Activated T-helper 2 cell treated with anti-CD3 and anti-CD28 coated beads, Interferon-gamma antibody, Interleukin-2, Interleukin-4, amounts not matched to agents 10 μg/mL and 5 μg/mL and 100 μg/mL, durations not matched to agents 14 hours and 24 hours and 36 hours (primary cell): ENCODE measurements around the gene PXDN. TPM values are rescaled to one million over a fixed set of nuclear protein-coding genes. Genes with fewer than 3 reads are reported as not detected.
"Not testable (repeated sequence)": the region's sequence is repeated elsewhere in the genome, so short reads cannot be mapped to it uniquely, and the experiment has no call there.

ENCODE experiments used
- DNase-seq: peaks from one replicate; pipeline ENCODE4 v3.0.0; 2021; ENCODE audit warnings: low spot score
- H3K27ac Mint-ChIP-seq: one replicate; pipeline ENCODE4 v1.8.0; 2021; ENCODE audit warnings: mixed read lengths
- H3K27me3 Mint-ChIP-seq: one replicate; pipeline ENCODE4 v1.8.0; 2021; ENCODE audit warnings: low read depth, mixed read lengths
- H3K36me3 Mint-ChIP-seq: one replicate; pipeline ENCODE4 v1.8.0; 2021; ENCODE audit warnings: low read depth, mixed read lengths
- H3K4me1 Mint-ChIP-seq: one replicate; pipeline ENCODE4 v1.8.0; 2021; ENCODE audit warnings: low read depth, mixed read lengths
- H3K4me3 Mint-ChIP-seq: one replicate; pipeline ENCODE4 v1.8.0; 2021; ENCODE audit warnings: low read depth, mild to moderate bottlenecking, moderate library complexity, mixed read lengths
- H3K9me3 Mint-ChIP-seq: one replicate; pipeline ENCODE4 v1.8.0; 2021; ENCODE audit warnings: mixed read lengths
- intact Hi-C: fragments of 100-400 bp; cut with micrococcal nuclease; formaldehyde crosslinking; loops from one replicate; pipeline ENCODE4 v1.15.1; 2023
- total RNA-seq: library from RNA; stranded (reverse); gene quantifications from 2 replicates; pipeline ENCODE4 v1.2.3, GENCODE V29; 2022

The PXDN gene
- total RNA-seq, 1 donor from 2014 or later = 2.0 TPM

DNA sequence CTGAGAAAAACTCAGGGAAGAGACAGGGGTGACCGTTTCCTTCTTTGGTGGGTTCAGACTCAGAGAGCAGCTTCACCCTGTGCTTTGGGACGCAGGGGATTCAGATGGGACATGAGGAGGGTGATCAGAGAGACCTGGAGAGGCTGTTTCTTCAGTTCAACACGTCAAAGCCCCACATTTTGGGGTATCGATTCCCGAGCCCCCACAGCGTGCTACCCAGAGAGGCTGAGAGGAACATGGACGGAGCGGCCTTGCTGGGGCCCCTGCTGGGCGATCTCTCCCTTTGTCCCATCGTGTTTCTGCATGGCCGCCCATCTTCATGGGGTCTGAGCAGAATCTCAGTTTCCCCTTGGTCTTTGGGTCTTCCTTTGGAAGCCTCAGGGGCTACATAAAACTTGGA, 38.2 kb upstream of the PXDN start:
- Mint-ChIP-seq H3K36me3 (no peaks in the 10 kb centered on the region), H3K9me3 (no peaks in the 10 kb centered on the region), H3K4me3 (no peak overlapping the region), H3K27me3 (peaks cover 2% of the 10 kb centered on the region), H3K4me1 (peaks cover 3% of the 10 kb centered on the region), H3K27ac (peak overlapping the region; percentile 6)
- no peak for DNase-seq
- intact Hi-C loops = no loop called here

- intact Hi-C loops = no loop called here
- Mint-ChIP-seq H3K36me3 (no peaks in the 10 kb centered on the region), H3K27me3 (peaks cover 2% of the 10 kb centered on the region), H3K9me3 (no peaks in the 10 kb centered on the region), H3K27ac (peak overlapping the region; percentile 45), H3K4me3 (peak overlapping the region; percentile 30), H3K4me1 (peaks cover 3% of the 10 kb centered on the region)
- DNase-seq = peak; percentile 20
Observed at GRCh38 chr2:1781291-1782080, 37.2 kb upstream of the PXDN start.

GRCh38 chr2:1780693-1781092, 36.4 kb upstream of the PXDN start:
- no peak for DNase-seq
- no peaks in the 10 kb centered on the region for H3K36me3 Mint-ChIP-seq
- H3K4me3 Mint-ChIP-seq = no peak overlapping the region
- intact Hi-C loops = no loop called here
- H3K4me1 Mint-ChIP-seq = peaks cover 3% of the 10 kb centered on the region
- H3K9me3 Mint-ChIP-seq = no peaks in the 10 kb centered on the region
- H3K27ac Mint-ChIP-seq = no peak overlapping the region
- H3K27me3 Mint-ChIP-seq = peaks cover 2% of the 10 kb centered on the region

- H3K36me3 Mint-ChIP-seq, H3K27me3 Mint-ChIP-seq, intact Hi-C loops, H3K4me1 Mint-ChIP-seq, DNase-seq, H3K27ac Mint-ChIP-seq, H3K9me3 Mint-ChIP-seq: not testable (repeated sequence)
- H3K4me3 Mint-ChIP-seq = peak overlapping the region; percentile 7
Observed at GRCh38 chr2:1780054-1780453, 35.7 kb upstream of the PXDN start.

DNA sequence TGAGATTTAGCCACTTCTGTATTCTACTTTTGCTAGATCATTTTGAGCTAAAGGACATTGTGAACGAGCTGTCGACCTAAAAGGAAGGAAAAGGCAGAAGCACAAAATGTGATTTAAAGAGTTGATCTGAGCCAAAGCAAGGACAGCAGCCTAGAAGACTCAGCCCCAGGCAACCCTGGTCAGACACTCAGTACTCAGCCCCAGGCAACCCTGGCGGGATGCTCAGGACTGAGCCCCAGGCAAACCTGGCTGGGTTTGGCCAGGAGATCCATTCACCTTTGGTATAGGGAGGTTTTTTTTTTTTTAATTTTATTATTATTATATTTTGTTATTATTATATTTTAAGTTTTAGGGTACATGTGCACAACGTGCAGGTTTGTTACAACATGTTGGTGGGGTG, 34.3 kb upstream of the PXDN start:
- Mint-ChIP-seq H3K9me3 (no peaks in the 10 kb centered on the region), H3K27me3 (no peaks in the 10 kb centered on the region)

GRCh38 chr2:1777781-1778180, 33.5 kb upstream of the PXDN start:
- no peak for DNase-seq
- H3K27me3 Mint-ChIP-seq = no peaks in the 10 kb centered on the region
- no peaks in the 10 kb centered on the region for H3K36me3 Mint-ChIP-seq
- H3K4me1 Mint-ChIP-seq = peaks cover 3% of the 10 kb centered on the region
- H3K9me3 Mint-ChIP-seq = no peaks in the 10 kb centered on the region
- H3K27ac Mint-ChIP-seq = no peak overlapping the region
- no peak overlapping the region for H3K4me3 Mint-ChIP-seq
- intact Hi-C loops = no loop called here

More for the DNA sequence above, 34.3 kb upstream of the PXDN start:
- DNase-seq = no peak
- H3K36me3 Mint-ChIP-seq = no peaks in the 10 kb centered on the region
- H3K4me3 Mint-ChIP-seq = no peak overlapping the region
- peaks cover 3% of the 10 kb centered on the region for H3K4me1 Mint-ChIP-seq
- no peak overlapping the region for H3K27ac Mint-ChIP-seq
- intact Hi-C loops = no loop called here

- H3K4me3 Mint-ChIP-seq = no peak overlapping the region
- no peaks in the 10 kb centered on the region for H3K36me3 Mint-ChIP-seq
- no peaks in the 10 kb centered on the region for H3K27me3 Mint-ChIP-seq
- DNase-seq = no peak
- H3K9me3 Mint-ChIP-seq = no peaks in the 10 kb centered on the region
- H3K4me1 Mint-ChIP-seq = peaks cover 3% of the 10 kb centered on the region
- H3K27ac Mint-ChIP-seq = no peak overlapping the region
- intact Hi-C loops = no loop called here
Observed at GRCh38 chr2:1777156-1777555, 32.8 kb upstream of the PXDN start.

- no peaks in the 10 kb centered on the region for H3K9me3 Mint-ChIP-seq
- no peaks in the 10 kb centered on the region for H3K4me1 Mint-ChIP-seq
- no peak for DNase-seq
- intact Hi-C loops = no loop called here
- H3K27me3 Mint-ChIP-seq = no peaks in the 10 kb centered on the region
- H3K27ac Mint-ChIP-seq = no peak overlapping the region
- no peaks in the 10 kb centered on the region for H3K36me3 Mint-ChIP-seq
- H3K4me3 Mint-ChIP-seq = no peak overlapping the region
Observed at GRCh38 chr2:1775511-1776035, 31.3 kb upstream of the PXDN start.

DNA sequence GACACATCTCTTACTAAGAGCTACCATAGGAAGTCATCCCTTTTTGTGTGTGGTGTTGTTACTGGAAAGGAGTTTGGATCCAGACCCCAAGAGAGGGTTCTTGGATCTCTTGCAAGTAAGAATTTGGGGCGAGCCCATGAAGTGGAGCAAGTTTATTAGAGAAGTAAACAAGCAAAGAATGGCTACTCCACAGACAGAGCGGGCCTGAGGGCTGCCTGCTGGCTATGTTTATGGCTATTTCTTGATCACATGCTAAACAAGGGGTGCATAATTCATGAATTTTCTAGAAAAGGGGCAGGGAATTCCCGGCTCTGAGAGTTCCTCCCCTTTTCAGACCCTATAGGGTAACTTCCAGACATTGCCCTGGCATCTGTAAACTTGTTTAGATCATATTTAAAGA, 30.6 kb upstream of the PXDN start:
- intact Hi-C loops = no loop called here
- Mint-ChIP-seq H3K36me3 (no peaks in the 10 kb centered on the region), H3K4me1 (no peaks in the 10 kb centered on the region), H3K27me3 (no peaks in the 10 kb centered on the region), H3K4me3 (no peak overlapping the region), H3K9me3 (no peaks in the 10 kb centered on the region), H3K27ac (no peak overlapping the region)
- DNase-seq = no peak

- DNase-seq = no peak
- no peak overlapping the region for H3K4me3 Mint-ChIP-seq
- no peaks in the 10 kb centered on the region for H3K9me3 Mint-ChIP-seq
- no peak overlapping the region for H3K27ac Mint-ChIP-seq
- intact Hi-C loops = no loop called here
- H3K27me3 Mint-ChIP-seq = no peaks in the 10 kb centered on the region
- H3K4me1 Mint-ChIP-seq = no peaks in the 10 kb centered on the region
- no peaks in the 10 kb centered on the region for H3K36me3 Mint-ChIP-seq
Observed at GRCh38 chr2:1773883-1774282, 29.6 kb upstream of the PXDN start.

- intact Hi-C loops = no loop called here
Observed at GRCh38 chr2:1772471-1773267, 28.4 kb upstream of the PXDN start.

GRCh38 chr2:1771626-1772280, 27.4 kb upstream of the PXDN start:
- intact Hi-C loops = no loop called here
- no peak for DNase-seq
- H3K4me1 Mint-ChIP-seq = no peaks in the 10 kb centered on the region
- H3K4me3 Mint-ChIP-seq = no peak overlapping the region
- no peak overlapping the region for H3K27ac Mint-ChIP-seq
- H3K27me3 Mint-ChIP-seq = no peaks in the 10 kb centered on the region
- no peaks in the 10 kb centered on the region for H3K9me3 Mint-ChIP-seq
- H3K36me3 Mint-ChIP-seq = no peaks in the 10 kb centered on the region

More at GRCh38 chr2:1772471-1773267, 28.4 kb upstream of the PXDN start:
- no peak overlapping the region for H3K27ac Mint-ChIP-seq
- H3K27me3 Mint-ChIP-seq = no peaks in the 10 kb centered on the region
- no peak for DNase-seq
- H3K9me3 Mint-ChIP-seq = no peaks in the 10 kb centered on the region
- H3K36me3 Mint-ChIP-seq = no peaks in the 10 kb centered on the region
- no peak overlapping the region for H3K4me3 Mint-ChIP-seq
- H3K4me1 Mint-ChIP-seq = no peaks in the 10 kb centered on the region
